H1 (cell line): ENCODE data around the gene ERI3. TPM values are rescaled to one million over a fixed set of nuclear protein-coding genes. Genes with fewer than 3 reads are reported as not detected.

Source experiments
- CREB1 ChIP-seq: IDR thresholded peaks from 2 replicates; pipeline ENCODE4 v1.6.1; 2012; ENCODE audit warnings: inconsistent platforms
- FOSL1 ChIP-seq: IDR thresholded peaks from 2 replicates; pipeline ENCODE4 v1.6.1; 2011; ENCODE audit warnings: mild to moderate bottlenecking, low read depth, low read length, moderate library complexity; ENCODE audit not compliant: insufficient read depth
- POLR2A ChIP-seq, 2 experiments: IDR thresholded peaks; 1 replicate in 1 of 2; 2 replicates in 1 of 2; pipeline ENCODE4 v1.6.1; 2011; ENCODE audit warnings: low read depth in 2 of 2, low read length in 2 of 2, mild to moderate bottlenecking in 2 of 2; ENCODE audit errors: control extremely low read depth in 1 of 2
- polyA plus RNA-seq, 7 experiments: library from polyadenylated mRNA; depleted of rRNA in 3 of 7; stranded (reverse) in 5 of 7; unstranded in 2 of 7; fragments of >200 nt in 5 of 7; fragments of 200-250 nt in 2 of 7; gene quantifications; 1 replicate in 5 of 7; 2 replicates in 1 of 7; 4 replicates in 1 of 7; pipeline versions ENCODE4 v1.2.1 to v1.2.3, GENCODE V29; 2011 to 2013; ENCODE audit warnings: missing spikeins in 2 of 7, mixed read lengths in 2 of 7
- total RNA-seq: library from RNA; stranded (reverse); fragmentation: NEBNext Ultra II Directional; extraction: Animal tissue kit (Norgen Biotek cat#: 25700); gene quantifications from 2 replicates; pipeline ENCODE4 v1.2.1, GENCODE V29; 2021

ERI3 gene
- total and polyA plus RNA-seq, 2 of the 8 experiments (the other 6 are each of a cell fraction or from before 2014, with no cell fraction given) = 81.1 to 199 TPM

DNA sequence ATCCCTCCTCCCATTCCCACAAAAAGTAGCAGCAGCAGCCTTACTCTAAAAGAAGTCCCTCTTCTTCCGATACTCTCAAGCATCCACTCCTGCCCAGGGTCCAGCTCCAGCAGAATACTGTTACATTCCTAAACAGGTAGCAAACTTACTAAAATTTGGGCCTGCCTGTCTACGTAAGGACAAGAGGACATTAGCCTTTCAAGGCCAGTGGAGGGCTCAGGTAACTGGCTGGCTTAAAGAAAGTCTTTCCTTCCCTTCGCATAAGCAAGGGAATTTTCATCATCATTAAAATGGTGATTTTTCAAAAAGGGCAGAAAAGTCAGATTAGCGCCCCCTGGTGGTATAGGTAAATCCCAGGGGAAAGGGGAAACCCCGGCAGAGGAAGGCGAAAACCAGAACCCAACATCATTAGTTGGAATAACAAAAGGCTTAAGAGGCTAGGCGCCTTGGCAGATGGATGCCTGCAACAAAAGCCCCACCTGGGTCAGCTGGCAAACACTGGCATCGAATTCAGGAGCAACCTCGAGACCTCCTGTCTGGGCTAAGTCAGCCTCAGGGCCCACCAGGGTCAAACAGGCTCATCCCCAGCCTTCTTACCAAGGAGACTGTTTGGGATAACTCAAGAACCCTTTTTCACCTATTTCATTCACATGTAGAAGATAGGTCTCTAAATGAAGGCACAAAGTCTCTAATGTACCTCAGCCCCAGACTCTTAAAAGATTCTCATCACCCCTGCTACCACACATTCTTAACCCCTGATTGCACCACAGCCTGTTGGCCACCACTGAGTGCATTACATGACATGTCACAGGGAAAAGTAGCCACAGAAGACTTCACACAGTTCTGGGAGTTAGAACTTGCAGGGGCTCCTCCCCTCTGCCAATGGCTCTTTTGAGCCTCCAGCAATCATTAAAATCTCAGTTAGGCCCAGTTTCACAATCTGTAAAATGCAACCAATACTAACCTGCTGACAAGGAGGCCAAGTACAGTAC is 36.7 kb downstream of the ERI3 start (continued):
- no peak for TF ChIP-seq CREB1
- TF ChIP-seq FOSL1 = no peak
- TF ChIP-seq POLR2A (IDR thresholded peaks at IDR 0.05; ENCODE audit: control extremely low read depth in 1 of 2, low read depth in 2 of 2, low read length in 2 of 2) = no peak
